Measurements from ENCODE around the gene NRL. TPM values are rescaled to one million over a fixed set of nuclear protein-coding genes. Genes with fewer than 3 reads are reported as not detected.

The NRL gene
- total RNA-seq, 4 donors from 2014 or later = 1.8 to 3.3 (median 3.0) TPM

GRCh38 chr14:24149302-24149969, 34.7 kb upstream of the NRL start:
- Histone ChIP-seq H3K27ac (replicated peaks in 1 of 4) (no peak overlapping the region), H3K36me3 (peaks cover 31 to 59% (median 53%) of the 10 kb centered on the region in 4 donors), H3K27me3 (no peaks in the 10 kb centered on the region), H3K9me3 (no peaks in the 10 kb centered on the region), H3K4me3 (no peak overlapping the region), H3K4me1 (peaks cover 17 to 47% (median 38%) of the 10 kb centered on the region in 4 donors)
- TF ChIP-seq POLR2A (IDR thresholded peaks at IDR 0.05; ENCODE audit: low read depth) = no peak
- TF ChIP-seq EP300 (IDR thresholded peaks at IDR 0.05) = no peak
- no peak for TF ChIP-seq POLR2AphosphoS5 (IDR thresholded peaks at IDR 0.05)
- TF ChIP-seq CTCF (IDR thresholded peaks at IDR 0.05) = no peak
- no peak for DNase-seq (ENCODE audit: extremely low spot score)
- intact Hi-C loops (cut with DNase I) = loop anchor here (10.0 kb wide), 1 partner anchor 285 kb away; no protein-coding TSS in a partner anchor
- WGBS = 92% methylated on average over 3 of the region's 3 CpGs

- H3K36me3 ChIP-seq = peaks cover 27 to 53% (median 47%) of the 10 kb centered on the region in 4 donors
- 12% methylated on average over 11 of the region's 29 CpGs for WGBS
- DNase-seq (ENCODE audit: extremely low spot score) = no peak
- intact Hi-C loops (cut with DNase I) = loop anchor here (10.0 kb wide), 1 partner anchor 287 kb away; no protein-coding TSS in a partner anchor
- H3K4me1 ChIP-seq = peaks cover 17 to 47% (median 38%) of the 10 kb centered on the region in 4 donors
- peak overlapping the region; percentile 63 to 92 (median 78) for H3K4me3 ChIP-seq
- no peaks in the 10 kb centered on the region for H3K9me3 ChIP-seq
- peak overlapping the region; percentile 88 to 94 (median 90) for H3K27ac ChIP-seq (replicated peaks in 1 of 4)
- TF ChIP-seq CTCF (IDR thresholded peaks at IDR 0.05) (no peak), EP300 (IDR thresholded peaks at IDR 0.05) (no peak), POLR2A (IDR thresholded peaks at IDR 0.05; ENCODE audit: low read depth) (no peak), POLR2AphosphoS5 (IDR thresholded peaks at IDR 0.05) (no peak)
- no peaks in the 10 kb centered on the region for H3K27me3 ChIP-seq
Observed at GRCh38 chr14:24147761-24148428, 33.1 kb upstream of the NRL start.

GRCh38 chr14:24146978-24147760, 32.4 kb upstream of the NRL start, which contains the start of gene RNF31:
Gene RNF31, plus strand, starts transcription at chr14:24147498. Its CDS starts 201 bp downstream, at chr14:24147699.
- H3K4me1 ChIP-seq = peaks cover 19 to 53% (median 42%) of the 10 kb centered on the region in 4 donors
- peaks cover 20 to 46% (median 40%) of the 10 kb centered on the region in 4 donors for H3K36me3 ChIP-seq

More at GRCh38 chr14:24146978-24147760, 32.4 kb upstream of the NRL start, which contains the start of gene RNF31:
- peak; percentile 100 for DNase-seq (ENCODE audit: extremely low spot score)
- intact Hi-C loops (cut with DNase I) = loop anchor here (10.0 kb wide), 1 partner anchor 288 kb away; no protein-coding TSS in a partner anchor
- Histone ChIP-seq H3K9me3 (no peaks in the 10 kb centered on the region), H3K27me3 (no peaks in the 10 kb centered on the region), H3K4me3 (peak within 1 kb of the TSS; percentile 63 to 92 (median 78)), H3K27ac (replicated peaks in 1 of 4) (peak within 1 kb of the TSS; percentile 88 to 94 (median 90))
- 0% methylated on average over 41 of the region's 57 CpGs for WGBS
- TF ChIP-seq POLR2AphosphoS5 (IDR thresholded peaks at IDR 0.05) = peak; percentile 74 to 82
- no peak for TF ChIP-seq CTCF (IDR thresholded peaks at IDR 0.05)

Data from esophagus muscularis mucosa (tissue), 4 donors.